HG03108 (cell line): ENCODE measurements around the gene EVI5.
"Not testable (repeated sequence)": the region's sequence is repeated elsewhere in the genome, so short reads cannot be mapped to it uniquely, and the experiment has no call there.

Experiments used
- ATAC-seq: cut with Tn5 transposase; IDR thresholded peaks from one replicate; pipeline ENCODE4 v1.9.1; 2021; ENCODE audit warnings: moderate library complexity; ENCODE audit not compliant: unreplicated experiment

Gene EVI5

GRCh38 chr1:92695104-92695503 lies 89.8 kb downstream of the EVI5 start:
- no peak for ATAC-seq

GRCh38 chr1:92691925-92692324 lies 93.0 kb downstream of the EVI5 start:
- no peak for ATAC-seq

GRCh38 chr1:92690212-92690906 lies 94.5 kb downstream of the EVI5 start:
- ATAC-seq: no peak

- ATAC-seq: no peak
Measured at GRCh38 chr1:92679980-92680379, 104.9 kb downstream of the EVI5 start.

- no peak for ATAC-seq
Measured at GRCh38 chr1:92663775-92664174, 121.1 kb downstream of the EVI5 start.

GRCh38 chr1:92662048-92662447 lies 122.9 kb downstream of the EVI5 start:
- ATAC-seq: no peak

GRCh38 chr1:92657701-92658100 lies 127.2 kb downstream of the EVI5 start:
- ATAC-seq: no peak

GRCh38 chr1:92655197-92655801 lies 129.6 kb downstream of the EVI5 start:
- ATAC-seq: no peak

GRCh38 chr1:92653605-92654381 lies 131.1 kb downstream of the EVI5 start:
- ATAC-seq: no peak

GRCh38 chr1:92640686-92641085 lies 144.2 kb downstream of the EVI5 start:
- ATAC-seq: not testable (repeated sequence)

GRCh38 chr1:92638498-92638897 lies 146.4 kb downstream of the EVI5 start:
- ATAC-seq: no peak

GRCh38 chr1:92635203-92635602 lies 149.7 kb downstream of the EVI5 start:
- not testable (repeated sequence) for ATAC-seq

- ATAC-seq: no peak
Measured at GRCh38 chr1:92623187-92623778, 161.6 kb downstream of the EVI5 start.

- ATAC-seq: no peak
Measured at GRCh38 chr1:92619466-92620189, 165.3 kb downstream of the EVI5 start.

- ATAC-seq: no peak
Measured at GRCh38 chr1:92601044-92601443, 183.9 kb downstream of the EVI5 start.

GRCh38 chr1:92599184-92599583 lies 185.7 kb downstream of the EVI5 start:
- no peak for ATAC-seq

- not testable (repeated sequence) for ATAC-seq
Measured at GRCh38 chr1:92589361-92589760, 195.5 kb downstream of the EVI5 start.

- no peak for ATAC-seq
Measured at GRCh38 chr1:92587445-92587844, 197.5 kb downstream of the EVI5 start.

GRCh38 chr1:92585831-92586230 lies 199.1 kb downstream of the EVI5 start:
- no peak for ATAC-seq

GRCh38 chr1:92584810-92585209 lies 200.1 kb downstream of the EVI5 start:
- not testable (repeated sequence) for ATAC-seq
